NCI-H460 (cell line): ENCODE data around the gene NRF1. TPM values are rescaled to one million over a fixed set of nuclear protein-coding genes. Genes with fewer than 3 reads are reported as not detected.

Experiments
- DNase-seq: peaks from one replicate; pipeline ENCODE4 v3.0.0-alpha.2; 2016; ENCODE audit warnings: low read depth; ENCODE audit errors: extremely low read depth
- total RNA-seq: library from RNA; depleted of rRNA; stranded (reverse); fragments of >200 nt; shearing (Covaris generic); gene quantifications from 2 replicates; pipeline ENCODE4 v1.2.3, GENCODE V29; 2014

NRF1 gene
- total RNA-seq, 1 experiment from 2014 or later, result 14.8 TPM

DNA sequence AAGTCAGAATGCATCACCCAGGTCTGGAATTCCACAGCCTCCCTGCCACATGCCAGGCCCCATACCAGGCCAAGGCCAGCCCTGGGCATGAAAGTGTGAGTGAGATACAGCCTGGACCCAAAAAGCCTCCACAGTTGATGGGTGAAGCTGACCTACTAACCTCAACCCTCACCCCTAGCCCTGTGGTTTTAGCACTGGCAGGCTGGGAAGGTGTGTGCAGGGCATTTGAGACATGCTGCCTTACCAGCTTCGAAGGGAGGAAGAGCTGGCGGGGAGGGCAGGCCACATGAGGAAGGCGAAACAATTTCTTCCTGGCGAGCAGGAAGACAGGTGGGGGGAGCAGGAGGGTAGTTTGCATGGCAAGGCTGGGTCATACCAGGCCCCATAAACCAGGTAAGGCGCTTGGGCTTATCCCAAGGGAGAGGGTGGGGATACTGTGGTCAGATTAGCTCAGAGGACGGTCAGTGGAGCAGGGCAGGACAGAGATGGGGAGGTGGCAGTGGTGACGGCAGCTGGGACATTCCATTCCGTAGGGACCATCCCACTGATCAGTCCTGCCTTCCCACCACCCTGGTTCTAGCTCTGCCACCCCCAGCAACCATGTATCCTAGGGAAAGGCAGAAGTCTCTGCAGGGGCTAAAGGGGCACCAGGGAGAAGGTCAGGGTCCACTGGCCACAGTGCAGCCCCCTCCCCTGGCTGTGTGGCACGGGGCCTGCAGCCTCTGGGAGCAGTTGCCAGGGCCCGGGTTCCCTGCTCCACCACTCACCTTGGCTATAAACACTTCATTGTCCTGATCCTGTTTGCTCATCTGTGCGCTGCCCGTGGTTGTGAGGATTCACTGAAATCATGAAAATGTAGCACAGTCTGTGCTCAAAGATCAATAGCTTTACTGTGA, 155.8 kb downstream of the NRF1 start:
- DNase-seq, result no peak

DNA sequence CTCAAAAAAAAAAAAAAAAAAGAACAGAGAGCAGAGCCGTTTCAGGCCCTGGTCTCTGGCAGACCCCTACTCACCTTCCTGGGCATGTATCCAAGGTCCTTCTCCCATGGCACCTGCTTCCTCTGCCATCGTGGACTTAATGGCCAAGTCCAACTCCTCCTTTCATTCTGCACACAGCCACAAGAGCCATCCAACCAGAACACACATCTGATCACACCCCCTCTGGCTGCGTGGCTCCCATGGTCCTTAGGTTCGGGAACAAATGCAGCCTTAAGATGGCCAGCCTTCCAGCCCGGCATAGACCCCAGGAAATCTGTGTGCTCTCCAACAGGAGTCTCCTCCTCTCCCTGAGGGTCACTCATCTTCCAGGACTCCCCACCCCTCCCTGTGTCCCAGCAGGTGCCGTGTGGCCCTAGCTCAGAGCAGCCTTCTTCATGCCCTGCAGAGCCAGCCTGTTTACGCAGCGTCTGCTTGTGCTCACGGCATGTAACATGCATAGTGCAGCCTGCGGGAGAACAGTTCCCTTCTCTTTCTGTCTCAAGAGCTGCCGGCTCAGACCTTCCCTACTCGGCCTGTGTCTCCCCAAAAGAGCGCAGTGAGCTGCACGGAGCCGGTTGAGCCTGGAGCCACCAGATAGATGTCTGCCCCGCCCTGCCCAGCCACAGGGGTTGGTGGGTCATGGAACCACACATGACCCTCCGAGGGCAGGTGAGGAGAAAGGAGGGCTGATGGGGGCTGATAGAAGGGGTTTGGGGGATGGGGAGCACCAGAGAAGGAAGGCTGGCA, 157.3 kb downstream of the NRF1 start:
- DNase-seq, result no peak

DNA sequence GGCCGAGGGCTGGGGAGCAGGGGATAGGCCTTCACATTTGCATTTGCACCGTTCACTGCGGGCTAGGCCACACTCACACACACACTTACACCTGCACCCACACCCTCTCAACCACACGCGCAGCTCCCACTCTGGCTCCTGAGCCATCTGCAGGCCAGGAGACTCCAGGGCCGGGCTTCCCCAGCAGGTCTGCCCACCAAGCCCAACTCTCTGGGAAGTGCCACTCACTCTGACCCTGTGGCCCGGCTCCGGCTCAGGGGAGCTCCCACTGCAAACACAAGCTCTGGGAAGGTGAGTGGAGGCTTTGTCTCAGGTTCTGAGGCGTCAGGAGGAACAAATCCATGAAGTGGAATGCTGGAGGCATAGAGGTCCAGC, 157.9 kb downstream of the NRF1 start:
- DNase-seq, result no peak

DNA sequence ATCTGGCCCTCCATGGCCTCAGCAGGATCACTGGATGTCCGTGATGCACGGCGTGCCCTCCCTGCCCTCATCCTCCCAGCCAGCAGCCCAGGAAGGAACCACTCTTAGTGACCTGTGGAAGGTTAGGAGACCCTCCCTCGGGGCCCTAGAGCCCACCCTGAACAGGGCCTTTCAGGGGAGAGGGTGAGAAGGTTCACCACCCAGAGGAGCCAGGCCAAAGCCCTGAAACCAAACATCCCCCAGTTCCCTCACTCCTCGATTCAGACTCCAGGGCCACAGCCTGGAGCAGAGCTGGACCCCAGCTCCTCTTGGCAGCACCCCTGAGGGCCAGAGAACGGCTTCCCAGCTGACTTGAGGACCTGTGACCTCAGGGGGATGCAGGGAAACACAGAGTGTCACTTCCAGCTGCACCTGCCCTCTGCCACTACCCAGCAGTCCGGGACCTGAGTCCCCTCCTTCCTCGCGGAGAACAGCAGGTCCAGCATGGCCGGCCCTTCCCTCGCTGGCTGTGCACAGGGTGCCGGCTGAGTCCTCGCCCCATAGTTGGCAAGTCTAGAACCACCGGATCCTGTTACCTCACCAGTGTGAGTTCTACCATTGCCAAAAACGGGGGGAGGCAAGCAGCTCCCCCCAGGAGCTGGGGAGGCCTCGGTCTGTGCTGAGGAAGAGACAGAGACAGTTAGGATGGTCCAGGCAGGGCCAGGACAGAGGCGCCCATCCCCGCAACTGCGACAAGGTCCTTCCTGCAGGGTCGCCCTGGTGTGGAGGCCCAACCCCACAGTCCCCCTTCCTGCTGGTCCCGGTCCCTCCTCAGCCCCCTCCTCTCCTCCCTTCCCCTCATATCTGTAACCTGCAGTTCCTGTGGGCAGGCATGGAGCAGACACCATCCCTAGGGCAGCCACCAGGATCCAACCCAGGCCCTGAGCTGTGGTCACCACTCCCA, 158.6 kb downstream of the NRF1 start:
- no peak for DNase-seq

DNA sequence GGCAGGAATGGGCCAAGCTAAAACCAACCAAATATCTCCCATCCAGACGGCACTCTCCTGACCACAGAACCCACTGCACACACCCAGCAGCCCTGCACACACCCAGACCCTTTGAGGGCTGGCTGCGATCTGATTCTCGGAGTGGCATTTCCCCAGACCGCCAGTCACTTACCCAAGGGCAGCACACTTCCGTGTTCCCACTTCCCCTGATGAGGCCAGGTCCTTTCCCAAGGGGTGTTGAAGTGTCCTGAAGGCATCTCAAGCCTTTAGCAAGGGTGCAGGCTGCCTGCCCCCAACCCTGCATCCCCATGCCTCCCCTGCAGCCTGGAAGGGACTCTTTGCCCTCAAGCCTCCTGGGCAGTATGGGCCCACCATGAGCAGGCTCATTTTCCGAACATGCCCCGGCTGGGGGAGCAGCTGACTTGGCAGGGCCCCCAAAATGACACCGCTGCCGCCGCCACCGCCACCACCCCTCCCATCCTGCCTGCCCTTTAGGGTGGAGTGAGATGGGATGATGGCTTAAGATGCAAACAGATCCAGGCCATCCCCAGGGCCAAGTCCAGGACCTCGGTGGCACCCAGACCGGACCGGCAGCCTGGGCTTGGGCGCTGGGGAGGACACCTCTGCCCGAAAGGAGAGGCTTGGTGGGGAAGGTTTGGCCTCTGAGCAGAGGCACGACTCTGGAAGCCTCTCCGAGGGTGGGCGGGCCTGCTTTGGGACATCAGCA, 159.8 kb downstream of the NRF1 start:
- no peak for DNase-seq

DNA sequence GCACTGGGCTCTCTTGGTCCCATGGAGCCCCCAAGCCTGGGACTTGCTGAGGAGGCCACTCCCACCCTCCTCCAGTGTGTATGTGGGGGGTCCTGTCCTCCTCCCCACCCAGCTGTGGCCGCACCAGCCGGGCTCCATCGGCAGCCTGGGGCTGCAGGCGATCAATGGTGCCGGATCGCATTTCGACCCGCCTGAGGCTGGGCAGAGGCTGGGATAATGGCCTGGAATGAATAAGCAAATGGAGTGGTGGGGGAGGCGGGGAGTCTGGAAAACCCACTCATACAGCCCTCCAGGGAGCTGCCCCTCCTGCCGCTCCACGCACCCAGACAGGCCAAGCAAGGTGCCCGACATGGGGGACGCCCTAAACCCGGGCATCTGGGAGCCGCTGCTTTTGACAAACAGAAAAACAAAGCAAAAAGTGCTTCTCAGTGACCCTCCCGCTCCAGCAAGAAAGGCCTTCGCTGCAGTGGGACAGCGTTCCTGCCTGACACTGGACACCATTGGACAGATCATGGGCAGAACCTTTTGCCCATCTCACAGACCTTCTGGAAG, 160.5 kb downstream of the NRF1 start:
- DNase-seq, result no peak

DNA sequence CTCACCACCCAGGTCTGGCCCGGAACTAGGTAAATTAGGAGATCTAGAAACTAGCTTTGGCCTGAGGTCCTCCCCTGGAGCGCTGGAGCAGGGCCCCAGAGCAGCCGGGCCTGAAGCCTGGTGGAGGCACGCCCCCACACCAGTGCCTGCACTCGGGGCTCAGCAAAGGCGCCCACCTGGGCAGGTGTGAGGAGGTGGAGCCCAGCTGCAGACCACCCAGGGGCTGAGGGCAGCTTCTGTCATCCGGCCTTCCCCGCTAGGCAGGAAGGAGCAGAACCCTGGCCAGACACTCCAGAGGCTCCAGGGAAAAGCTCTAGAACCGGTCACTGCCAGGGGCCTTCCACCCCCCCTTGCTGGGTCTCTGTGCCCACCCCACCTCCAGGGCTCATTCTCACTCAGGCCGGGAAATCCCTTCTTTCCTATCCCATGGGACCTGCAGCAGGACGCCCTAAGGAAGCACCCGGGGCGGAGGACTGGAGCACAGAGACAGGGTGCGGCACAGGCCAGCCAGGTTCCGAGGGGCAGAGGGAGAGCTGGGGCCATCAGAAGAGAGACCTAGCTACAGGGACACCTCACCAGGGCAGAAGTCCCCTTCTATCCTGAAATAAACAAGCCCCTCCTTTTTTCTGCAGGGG, 161.2 kb downstream of the NRF1 start:
- no peak for DNase-seq

DNA sequence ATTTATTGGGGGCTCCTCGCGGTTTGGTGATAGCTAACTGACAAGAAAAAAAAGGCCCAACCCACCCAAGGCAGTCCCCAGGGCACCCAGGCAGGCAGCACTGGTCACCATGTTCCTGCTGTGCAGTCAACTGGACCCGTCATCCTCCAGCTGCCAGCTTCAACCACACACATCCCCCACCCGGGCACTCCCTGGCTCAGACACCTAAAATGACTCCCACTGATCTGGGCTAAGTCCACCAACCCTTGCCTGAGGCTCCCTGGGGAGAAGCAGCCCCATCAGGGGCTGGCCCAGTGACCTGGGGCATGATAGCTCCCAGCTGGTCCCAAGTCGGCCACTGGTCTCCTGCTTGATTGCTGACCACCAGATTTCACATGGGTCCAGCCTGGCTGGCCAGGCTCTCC, 161.8 kb downstream of the NRF1 start:
- no peak for DNase-seq

DNA sequence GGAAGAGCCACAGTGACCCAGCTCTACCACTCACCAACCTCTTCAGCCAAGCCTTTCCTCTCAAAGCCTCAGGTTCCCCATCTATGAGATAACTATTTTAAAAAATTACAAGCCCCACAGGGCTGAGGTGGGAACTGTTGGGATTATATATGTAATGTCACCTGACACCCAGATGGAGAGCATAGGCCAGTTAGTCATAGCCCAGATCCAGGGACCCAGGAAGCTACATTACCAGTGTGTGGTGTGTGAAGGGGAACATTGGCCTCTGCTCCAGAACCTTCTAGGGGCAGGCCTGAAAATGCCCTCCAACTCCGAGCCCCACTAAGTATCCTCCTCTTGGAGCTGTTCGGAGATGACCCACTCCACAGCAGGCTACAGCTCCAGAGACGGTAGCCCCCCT, 162.4 kb downstream of the NRF1 start:
- DNase-seq, result no peak

DNA sequence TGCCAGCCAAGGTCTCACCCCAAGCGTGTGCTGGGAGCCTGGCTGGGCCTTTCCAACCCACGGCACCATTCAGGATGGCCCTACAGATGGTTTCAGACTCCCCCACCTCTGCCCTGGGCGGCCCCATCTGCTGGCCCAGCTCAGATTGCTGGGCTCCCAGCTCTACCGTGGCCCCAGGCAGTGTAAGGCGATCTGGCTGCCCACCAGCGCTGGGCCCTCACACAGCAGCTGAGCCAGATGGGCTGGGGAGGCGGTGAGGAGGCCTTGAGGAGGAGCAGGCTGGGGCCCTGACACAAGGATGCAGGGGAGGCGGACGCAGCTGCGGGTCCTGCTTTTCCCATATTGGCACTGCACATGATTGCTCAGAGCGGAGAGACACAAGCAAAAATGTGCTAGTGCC, 162.8 kb downstream of the NRF1 start:
- no peak for DNase-seq

DNA sequence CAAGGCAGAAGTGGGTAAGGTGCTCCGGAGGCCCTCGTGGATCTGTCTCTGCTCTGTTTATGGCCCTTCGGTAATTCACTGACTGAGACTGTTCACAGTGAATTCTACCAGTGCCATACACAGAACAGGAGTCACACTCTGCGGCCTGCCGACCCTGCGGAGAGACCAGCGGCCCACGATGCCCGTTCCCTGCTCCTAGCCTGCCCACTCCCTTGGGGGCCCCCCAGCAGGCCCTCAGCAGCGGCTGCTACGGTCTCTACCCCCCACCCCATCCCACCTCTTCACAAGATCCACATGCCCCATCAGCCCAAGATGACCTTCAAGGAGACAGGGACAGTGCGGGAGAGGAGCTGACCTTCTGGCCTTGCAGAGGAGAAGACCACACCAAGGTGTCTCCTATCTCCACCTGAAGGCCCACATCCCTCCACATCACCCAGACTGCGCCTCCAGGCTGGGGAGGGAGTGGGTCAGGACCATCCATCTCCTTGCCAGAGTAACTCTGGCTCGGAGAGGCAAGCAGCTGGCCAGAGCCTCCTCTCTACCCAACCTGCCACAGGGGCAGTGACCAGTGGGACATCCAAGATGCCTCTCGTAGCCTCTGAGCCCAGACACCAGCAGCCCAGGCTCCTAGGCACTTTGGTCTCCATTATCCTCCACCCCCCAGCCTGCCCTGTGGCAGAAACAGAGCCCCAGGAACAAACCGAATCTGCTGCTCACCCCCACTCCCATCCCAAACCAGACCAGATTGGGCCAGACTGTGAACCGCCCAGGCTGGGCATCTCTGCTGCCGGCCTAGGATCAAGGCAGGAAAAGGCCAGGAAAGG, 163.6 kb downstream of the NRF1 start:
- DNase-seq, result no peak

DNA sequence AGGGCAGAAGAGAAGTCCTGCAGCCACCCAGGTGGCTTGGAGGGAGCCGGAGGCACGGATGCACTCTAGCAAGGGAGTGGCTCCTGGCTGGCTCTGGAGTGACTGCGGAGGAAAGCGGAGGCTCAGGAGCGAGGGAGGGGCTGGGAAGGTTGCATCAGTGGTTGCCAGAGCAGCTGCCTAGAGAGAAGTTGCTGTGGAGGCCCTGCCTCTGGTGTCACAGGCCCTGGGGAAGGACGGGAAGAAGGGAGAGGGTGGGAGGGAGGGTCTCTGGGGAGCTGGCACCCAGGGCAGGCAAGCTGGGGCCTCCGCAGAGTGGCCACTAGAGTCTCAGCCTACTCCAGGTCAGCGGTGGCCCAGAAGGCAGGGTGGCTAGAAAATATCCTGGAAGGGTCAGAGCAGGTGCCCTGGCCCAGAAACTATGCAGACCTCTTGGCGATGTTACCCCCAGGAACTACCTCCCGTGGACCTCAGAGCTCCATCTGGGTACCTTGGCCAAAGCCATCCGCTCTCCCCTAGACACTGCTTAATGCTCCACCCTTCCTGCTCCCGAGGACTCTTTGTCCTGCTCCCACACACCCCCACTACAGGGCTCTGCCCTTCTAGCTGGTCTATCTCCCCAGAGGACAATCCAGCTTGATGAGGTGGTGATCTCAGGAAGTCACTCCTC, 164.3 kb downstream of the NRF1 start:
- DNase-seq, result no peak

DNA sequence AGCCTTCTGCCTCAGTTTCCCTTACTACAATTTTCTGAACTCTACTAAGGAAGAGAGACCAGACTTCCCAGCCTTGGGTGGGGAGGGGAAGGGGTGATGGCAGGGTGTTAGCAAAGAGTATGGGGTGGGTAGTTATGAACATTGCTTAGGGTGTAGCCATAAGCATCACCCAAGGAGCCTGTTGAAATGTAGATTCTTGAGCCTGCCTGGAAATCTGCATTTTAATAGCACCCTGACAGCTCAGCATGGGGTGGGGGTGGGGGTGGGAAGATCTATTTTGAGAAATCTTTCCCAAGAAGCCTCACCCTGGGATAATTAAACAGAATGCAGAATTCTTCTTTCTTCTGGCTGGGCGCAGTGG, 164.8 kb downstream of the NRF1 start:
- no peak for DNase-seq

DNA sequence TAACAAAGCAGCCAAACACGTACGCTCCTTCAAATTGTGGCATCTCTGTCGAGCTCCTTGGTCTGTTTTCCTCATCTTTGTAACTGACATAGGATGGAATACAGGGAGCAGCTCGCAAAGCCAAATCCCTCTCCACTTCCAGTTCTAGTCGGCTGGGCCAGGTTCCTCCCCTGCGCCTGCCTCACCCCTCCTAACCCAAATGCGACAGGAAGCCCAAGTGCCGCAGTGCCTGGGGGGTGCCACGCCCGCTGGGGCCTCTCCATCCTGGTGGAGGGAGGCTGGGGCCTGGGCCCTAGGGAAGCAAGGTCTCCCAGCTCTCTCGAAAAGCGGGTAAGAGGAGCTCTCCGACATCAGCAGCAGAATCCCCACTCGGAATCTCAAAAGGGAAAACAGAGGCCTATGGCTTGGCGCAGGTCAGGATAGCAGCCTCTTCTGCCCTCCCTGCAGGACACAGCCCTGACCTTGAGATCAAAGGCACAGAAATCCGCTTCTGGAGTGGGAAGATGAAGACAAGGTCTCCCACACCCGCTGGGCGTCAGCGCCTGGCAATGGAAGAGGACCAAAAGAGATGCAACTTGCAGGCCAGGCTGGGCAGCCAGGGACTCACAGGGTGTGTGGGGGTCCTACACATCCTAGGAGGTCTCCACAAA, 165.8 kb downstream of the NRF1 start:
- no peak for DNase-seq

DNA sequence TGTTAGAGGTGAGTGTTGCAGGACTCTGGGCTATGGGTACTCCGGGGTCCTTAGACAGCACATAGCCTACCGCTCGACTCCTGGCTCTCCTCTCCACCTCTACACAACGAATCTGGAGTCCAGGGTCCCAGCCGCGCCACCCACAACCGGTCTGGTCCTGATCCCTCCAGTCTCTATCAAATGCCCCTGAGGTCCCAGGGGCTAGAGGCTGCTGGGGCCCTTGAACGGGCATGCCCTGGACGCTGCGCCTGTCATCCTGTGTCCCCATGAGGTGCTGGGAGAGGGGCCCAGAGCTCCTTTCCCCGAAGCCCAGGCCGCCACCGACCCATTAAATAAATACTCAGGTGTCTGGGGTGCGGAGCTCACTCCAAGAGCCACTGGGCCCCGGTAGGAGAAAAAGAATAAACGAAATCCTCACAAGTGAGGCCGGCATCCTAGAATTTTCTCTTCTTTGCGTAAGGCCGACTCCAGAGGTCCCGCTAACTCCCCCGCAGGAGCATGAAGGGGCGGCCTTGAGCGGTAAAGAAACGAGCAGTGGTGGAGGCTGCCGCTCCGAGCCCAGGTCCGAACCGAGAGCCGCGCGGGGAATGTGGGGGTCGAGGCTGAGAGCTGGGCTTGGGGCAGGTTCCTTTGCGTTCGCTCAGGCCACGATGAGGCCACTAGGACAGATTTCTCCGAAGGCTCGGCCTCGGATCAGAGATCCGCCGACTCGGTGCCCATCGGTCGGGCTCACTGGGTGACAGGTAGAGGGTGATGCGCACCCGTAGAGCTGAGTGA, 166.7 kb downstream of the NRF1 start:
- no peak for DNase-seq

DNA sequence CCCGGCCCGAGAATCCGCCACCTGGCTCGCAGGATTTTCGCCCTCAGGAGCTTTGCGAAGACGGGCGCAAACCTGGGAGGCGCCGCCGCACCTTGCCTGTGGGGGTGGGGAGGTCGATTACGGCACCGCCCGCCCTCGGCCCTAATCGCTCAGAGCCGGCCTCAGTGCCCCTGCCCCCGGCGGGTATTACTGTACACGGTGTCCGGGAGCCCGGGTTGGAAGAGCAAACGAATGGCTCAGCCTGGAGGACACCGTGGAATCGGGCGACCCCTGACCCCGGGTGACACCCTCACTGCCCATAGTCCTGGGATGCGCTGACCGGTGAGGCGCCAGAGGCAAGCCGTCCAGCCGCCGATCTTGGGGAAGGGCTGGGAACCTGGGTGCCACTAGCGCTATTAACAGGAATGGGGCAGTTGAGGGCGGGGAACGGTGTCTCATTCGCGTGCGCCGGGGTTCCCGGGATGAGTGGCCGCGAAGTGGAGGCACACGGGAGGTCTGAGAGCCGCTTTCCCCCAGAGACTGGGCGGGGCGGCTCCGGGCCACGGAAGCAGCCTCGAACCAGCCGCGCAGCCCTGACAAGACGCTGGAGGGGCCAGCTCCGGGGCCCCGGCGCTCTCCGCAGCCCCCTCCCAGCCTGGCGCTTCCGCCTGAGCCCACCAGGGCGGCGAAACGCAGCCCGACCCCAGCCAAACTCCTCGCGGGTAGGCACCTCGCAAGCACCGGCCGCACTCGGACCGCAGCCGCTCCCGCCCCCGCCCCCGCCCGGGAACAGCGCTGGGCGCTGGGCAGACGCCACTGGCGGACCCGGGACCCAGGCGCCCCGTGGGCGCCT, 167.5 kb downstream of the NRF1 start:
- DNase-seq, result no peak
